Kidney capillary endothelial cell (primary cell): ENCODE measurements around the gene SEH1L.

Experiments
- DNase-seq: peaks from one replicate; pipeline ENCODE4 v3.0.0-alpha.2; 2018; ENCODE audit warnings: low spot score

The SEH1L gene

DNA sequence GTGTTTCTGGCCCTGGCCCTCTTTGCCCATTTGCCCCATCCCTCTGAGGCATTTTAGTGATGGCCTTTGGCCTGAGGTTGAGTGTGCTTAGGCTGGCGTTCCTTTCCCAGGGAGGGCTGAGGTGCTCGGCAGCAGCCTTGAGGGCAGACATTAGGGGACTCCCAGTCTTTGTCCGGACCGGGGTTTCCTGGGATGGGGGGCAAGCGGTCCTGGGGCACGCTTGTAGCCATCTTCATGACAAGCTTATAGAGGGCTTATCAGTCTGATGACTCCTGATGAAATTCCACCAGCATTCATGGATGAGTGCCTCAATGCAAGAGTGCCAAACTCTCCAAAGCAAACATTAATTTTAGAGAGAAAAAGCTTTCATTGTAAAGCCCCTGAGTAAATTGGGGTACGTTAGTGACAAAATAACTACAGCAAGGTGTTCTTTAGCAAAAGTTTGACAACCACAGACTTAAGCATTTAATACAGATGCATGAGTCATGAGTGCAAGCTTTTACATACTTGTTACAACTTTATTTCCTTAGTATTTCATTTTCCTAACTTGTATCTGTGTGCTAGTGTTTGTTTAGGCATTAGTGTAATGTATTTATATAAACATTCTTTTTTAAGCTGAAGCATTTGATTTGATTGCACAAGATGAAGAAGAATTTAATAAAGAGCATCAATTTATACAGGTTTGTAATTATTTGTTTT is 89.0 kb downstream of the SEH1L start:
- no peak for DNase-seq
